ENCODE measurements around the gene CANT1. TPM values are rescaled to one million over a fixed set of nuclear protein-coding genes. Genes with fewer than 3 reads are reported as not detected.
A peak's percentile ranks its signal among the peaks of the same experiment; 100 is the strongest.

The CANT1 gene
- polyA plus RNA-seq, 2 donors, result 24.1 to 24.5 TPM

DNA sequence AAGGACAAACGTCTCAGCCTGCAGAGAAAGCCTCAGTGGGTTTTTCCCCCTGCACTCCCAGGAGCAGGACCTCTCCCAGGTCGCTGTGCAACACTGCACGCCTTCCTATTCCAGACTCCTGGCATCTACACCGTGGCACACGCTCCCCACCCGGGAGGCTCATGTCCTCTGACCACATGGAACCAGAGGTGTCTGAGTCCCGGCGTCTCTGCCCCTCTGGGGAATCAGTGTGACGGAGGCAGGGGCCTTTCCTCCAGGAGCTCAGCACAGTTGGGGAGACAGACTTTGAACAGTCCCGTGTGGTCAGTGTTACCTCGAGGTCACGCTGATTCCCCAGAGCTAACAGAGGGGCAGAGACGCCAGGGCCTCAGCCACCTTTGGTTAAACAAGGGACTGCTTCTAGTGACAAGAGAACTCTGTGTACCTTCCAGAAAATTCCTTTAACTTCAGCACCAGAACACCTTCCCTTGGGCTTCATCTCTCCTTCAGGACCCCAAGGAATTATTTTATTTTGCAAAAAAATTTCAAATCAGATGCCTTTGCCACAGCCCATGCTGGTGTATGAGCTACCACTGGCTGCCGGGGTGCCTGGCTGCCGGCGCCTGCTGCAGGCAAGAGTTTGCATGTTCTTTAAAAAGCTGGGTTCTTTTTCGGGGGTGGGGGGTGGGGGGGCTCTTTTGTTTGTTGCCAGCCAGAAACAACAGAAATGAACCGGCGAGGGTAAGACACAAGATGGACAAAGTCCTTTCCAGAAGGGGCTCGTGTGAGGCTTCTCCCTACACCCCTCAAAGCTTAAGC is 6.6 kb downstream of the CANT1 start:
- H3K27me3 ChIP-seq (ENCODE audit: control insufficient read depth in 1 of 2, insufficient read depth in 2 of 2, low read length in 2 of 2), result no peaks in the 10 kb centered on the region
- H3K9me3 ChIP-seq (ENCODE audit: control insufficient read depth in 2 of 2, insufficient read depth in 1 of 2, low read depth in 1 of 2, low read length in 1 of 2), result no peaks in the 10 kb centered on the region
- peaks cover 9 to 26% of the 10 kb centered on the region in 2 donors for H3K4me1 ChIP-seq (ENCODE audit: control insufficient read depth in 2 of 2, insufficient read depth in 2 of 2, low read length in 1 of 2)
- WGBS, 2 donors, result 75 to 83% methylated on average over 20 of the region's 20 CpGs
- no peak overlapping the region for H3K27ac ChIP-seq (ENCODE audit: low read depth in 2 of 2, low read length in 1 of 2)
- H3K4me3 ChIP-seq (ENCODE audit: low read depth in 1 of 2, low read length in 2 of 2), result peak overlapping the region in 1 of 2 donors; percentile 8
- peaks cover 6 to 21% of the 10 kb centered on the region in 2 donors for H3K36me3 ChIP-seq (ENCODE audit: control insufficient read depth in 2 of 2, insufficient read depth in 2 of 2, low read length in 1 of 2)

DNA sequence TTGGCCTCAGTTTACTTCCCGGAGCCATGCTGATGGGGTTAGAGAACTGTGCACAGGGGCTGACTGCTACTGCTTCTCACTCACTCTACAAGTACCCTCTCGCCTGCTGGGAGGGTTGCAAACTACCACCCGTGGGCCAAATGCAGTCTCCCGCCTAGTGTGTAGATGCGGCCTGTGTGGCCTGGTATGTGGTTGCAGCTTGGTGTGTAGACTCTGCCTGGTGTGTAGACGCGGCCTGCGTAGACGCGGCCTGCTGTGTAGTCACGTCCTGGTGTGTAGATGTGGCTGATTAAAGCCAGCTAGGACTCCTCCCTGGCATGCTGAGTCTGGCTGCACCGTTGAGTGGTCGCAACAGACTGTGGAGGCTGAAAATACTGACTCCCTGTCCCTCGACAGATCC is 7.3 kb downstream of the CANT1 start:
- Histone ChIP-seq H3K36me3 (ENCODE audit: control insufficient read depth in 2 of 2, insufficient read depth in 2 of 2, low read length in 1 of 2) (peaks cover 6 to 26% of the 10 kb centered on the region in 2 donors), H3K4me3 (ENCODE audit: low read depth in 1 of 2, low read length in 2 of 2) (no peak overlapping the region), H3K9me3 (ENCODE audit: control insufficient read depth in 2 of 2, insufficient read depth in 1 of 2, low read depth in 1 of 2, low read length in 1 of 2) (no peaks in the 10 kb centered on the region), H3K27me3 (ENCODE audit: control insufficient read depth in 1 of 2, insufficient read depth in 2 of 2, low read length in 2 of 2) (no peaks in the 10 kb centered on the region), H3K4me1 (ENCODE audit: control insufficient read depth in 2 of 2, insufficient read depth in 2 of 2, low read length in 1 of 2) (peaks cover 6 to 28% of the 10 kb centered on the region in 2 donors), H3K27ac (ENCODE audit: low read depth in 2 of 2, low read length in 1 of 2) (no peak overlapping the region)
- 87 to 93% methylated on average over 14 of the region's 14 CpGs for WGBS, 2 donors

DNA sequence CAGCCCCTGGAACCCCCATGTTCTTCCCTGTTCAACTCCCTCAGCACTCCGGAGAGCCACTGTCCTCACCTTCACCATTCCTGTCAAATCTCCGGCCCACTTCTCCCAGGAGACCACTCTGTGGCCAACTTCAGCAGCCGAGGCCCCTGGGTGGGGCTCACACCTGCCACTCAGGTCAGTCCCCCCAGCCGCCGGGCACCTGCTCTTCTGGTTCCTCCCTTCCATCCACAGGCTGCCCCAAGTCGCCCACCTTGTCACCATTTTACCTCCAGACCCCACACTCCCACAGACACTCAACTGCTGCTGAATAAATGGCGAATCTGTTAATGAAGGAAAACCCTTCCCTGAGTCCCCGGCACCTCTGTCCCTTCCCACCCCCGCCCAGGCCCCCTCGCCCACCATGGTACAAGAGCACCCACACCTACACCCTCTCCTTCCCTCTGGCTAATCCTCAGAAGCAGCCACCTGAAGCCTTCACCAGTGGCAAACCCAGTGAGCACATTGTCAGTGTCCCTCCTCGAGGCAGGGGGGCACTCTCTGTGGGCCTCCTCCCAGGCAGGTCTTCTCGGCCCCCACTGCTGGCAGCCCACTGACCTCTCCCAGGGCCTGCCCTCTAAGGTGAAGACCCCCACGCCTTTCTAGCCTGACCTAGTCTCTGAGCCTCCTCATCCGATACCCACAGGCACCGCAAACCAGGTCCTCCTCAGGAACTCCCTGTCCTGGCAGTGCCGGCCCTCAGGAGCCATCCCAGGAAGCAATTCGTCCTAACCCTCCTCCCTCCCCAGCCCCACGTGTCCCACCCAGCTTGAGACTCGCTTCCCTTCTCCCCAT is 8.2 kb downstream of the CANT1 start:
- Histone ChIP-seq H3K4me1 (ENCODE audit: control insufficient read depth in 2 of 2, insufficient read depth in 2 of 2, low read length in 1 of 2) (peaks cover 6 to 27% of the 10 kb centered on the region in 2 donors), H3K4me3 (ENCODE audit: low read depth in 1 of 2, low read length in 2 of 2) (no peak overlapping the region), H3K36me3 (ENCODE audit: control insufficient read depth in 2 of 2, insufficient read depth in 2 of 2, low read length in 1 of 2) (peaks cover 6 to 32% of the 10 kb centered on the region in 2 donors), H3K9me3 (ENCODE audit: control insufficient read depth in 2 of 2, insufficient read depth in 1 of 2, low read depth in 1 of 2, low read length in 1 of 2) (no peaks in the 10 kb centered on the region), H3K27ac (ENCODE audit: low read depth in 2 of 2, low read length in 1 of 2) (no peak overlapping the region), H3K27me3 (ENCODE audit: control insufficient read depth in 1 of 2, insufficient read depth in 2 of 2, low read length in 2 of 2) (no peaks in the 10 kb centered on the region)
- 87% methylated on average over 19 of the region's 19 CpGs for WGBS, 2 donors

DNA sequence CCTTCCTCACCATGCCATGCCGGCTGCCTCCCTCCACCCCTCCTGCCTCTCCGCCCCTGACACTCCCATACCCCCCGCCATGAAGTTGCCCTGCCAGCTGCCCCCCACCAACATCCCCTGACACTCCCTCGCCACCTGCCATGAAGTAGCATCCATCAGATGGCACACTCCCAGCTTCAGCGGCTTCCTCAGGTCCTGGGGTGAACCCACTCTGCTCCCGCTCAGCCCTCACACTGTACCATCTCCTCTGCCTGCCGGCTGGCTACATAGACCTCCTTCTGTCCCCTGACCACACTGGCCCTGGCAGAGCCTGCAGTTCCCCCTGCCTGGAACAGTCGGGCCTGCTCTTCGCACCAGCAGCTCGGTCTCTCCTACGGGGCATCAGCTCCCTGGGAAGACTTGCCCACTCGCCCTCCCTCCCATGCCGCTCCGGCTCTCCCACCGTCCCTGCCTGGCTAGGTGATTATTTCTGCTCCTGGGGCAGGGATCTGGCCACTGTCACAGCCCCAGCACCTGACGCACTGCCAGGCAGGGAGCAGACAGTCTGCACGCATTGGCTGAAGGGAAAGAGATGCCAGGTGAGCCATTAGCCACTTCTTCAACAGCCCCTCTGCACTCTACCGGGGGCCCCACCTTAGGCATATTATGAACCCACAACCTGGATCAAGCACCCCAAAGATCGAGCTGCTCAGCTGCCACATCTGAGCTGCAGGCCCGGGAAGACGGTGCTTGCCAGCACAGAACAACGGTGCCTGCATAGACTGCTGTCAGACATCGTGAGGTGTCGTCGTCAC is 9.0 kb downstream of the CANT1 start:
- Histone ChIP-seq H3K36me3 (ENCODE audit: control insufficient read depth in 2 of 2, insufficient read depth in 2 of 2, low read length in 1 of 2) (peaks cover 6 to 37% of the 10 kb centered on the region in 2 donors), H3K4me1 (ENCODE audit: control insufficient read depth in 2 of 2, insufficient read depth in 2 of 2, low read length in 1 of 2) (peaks cover 6 to 24% of the 10 kb centered on the region in 2 donors), H3K27me3 (ENCODE audit: control insufficient read depth in 1 of 2, insufficient read depth in 2 of 2, low read length in 2 of 2) (no peaks in the 10 kb centered on the region), H3K4me3 (ENCODE audit: low read depth in 1 of 2, low read length in 2 of 2) (no peak overlapping the region), H3K9me3 (ENCODE audit: control insufficient read depth in 2 of 2, insufficient read depth in 1 of 2, low read depth in 1 of 2, low read length in 1 of 2) (no peaks in the 10 kb centered on the region), H3K27ac (ENCODE audit: low read depth in 2 of 2, low read length in 1 of 2) (no peak overlapping the region)
- 90 to 93% methylated on average over 23 to 25 of the region's 25 CpGs for WGBS, 2 donors

DNA sequence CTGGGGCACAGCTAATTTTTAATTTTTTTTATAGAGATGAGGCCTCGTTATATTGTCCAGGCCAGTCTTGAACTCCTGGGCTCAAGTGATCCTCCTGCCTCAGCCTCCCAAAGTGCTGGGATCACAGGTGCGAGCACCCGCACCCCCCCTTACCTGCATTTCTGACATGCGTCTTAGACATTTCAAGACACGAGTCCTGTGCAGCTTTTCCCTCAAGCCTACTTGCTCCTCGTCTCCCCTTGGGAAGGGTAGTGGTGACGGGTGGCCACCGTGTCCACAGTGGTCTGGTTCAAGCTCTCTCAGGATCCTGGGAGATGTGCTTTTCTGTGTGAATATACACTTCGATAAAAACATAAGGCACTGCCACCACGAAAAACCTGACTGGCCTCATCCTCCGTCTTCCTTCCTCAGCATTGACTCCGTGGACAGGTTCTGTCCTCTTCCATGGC is 9.6 kb downstream of the CANT1 start:
- Histone ChIP-seq H3K4me1 (ENCODE audit: control insufficient read depth in 2 of 2, insufficient read depth in 2 of 2, low read length in 1 of 2) (peaks cover 6 to 21% of the 10 kb centered on the region in 2 donors), H3K9me3 (ENCODE audit: control insufficient read depth in 2 of 2, insufficient read depth in 1 of 2, low read depth in 1 of 2, low read length in 1 of 2) (no peaks in the 10 kb centered on the region), H3K27ac (ENCODE audit: low read depth in 2 of 2, low read length in 1 of 2) (no peak overlapping the region), H3K27me3 (ENCODE audit: control insufficient read depth in 1 of 2, insufficient read depth in 2 of 2, low read length in 2 of 2) (no peaks in the 10 kb centered on the region), H3K36me3 (ENCODE audit: control insufficient read depth in 2 of 2, insufficient read depth in 2 of 2, low read length in 1 of 2) (peaks cover 6 to 40% of the 10 kb centered on the region in 2 donors), H3K4me3 (ENCODE audit: low read depth in 1 of 2, low read length in 2 of 2) (no peak overlapping the region)
- WGBS, 2 donors, result 92 to 95% methylated on average over 12 of the region's 12 CpGs

DNA sequence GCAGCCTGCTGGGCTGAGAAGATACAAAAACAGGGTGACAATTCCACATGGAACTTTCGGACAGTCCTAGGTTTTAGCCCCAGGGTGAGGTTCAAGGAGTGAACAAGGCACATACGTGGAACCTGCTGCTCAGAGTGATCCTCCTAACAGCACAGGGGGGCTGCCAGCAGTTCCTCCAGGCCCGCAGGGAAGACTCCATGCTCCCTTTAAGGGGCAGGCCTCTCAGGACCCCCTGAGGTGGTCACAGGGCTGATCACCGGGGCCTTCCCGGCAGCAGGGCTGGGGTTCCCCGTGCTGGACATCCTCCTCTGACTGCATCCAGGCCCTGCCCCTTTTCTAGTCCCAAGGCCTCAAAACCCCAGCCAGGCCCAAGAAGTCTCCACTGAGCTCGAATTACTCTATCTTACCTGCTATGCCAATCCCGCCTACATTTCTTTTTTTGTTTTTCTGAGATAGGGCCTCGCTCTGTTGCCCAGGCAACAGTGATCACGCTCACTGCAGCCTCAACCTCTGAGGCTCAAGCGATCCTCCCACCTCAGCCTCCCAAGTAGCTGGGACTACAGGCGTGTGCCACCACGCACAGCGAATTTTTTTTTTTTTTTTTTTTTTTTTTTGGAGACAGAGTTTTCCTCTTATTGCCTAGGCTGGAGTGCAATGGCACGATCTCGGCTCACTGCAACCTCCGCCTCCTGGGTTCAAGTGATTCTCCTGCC is 10.4 kb downstream of the CANT1 start:
- H3K36me3 ChIP-seq (ENCODE audit: control insufficient read depth in 2 of 2, insufficient read depth in 2 of 2, low read length in 1 of 2), result peaks cover 6 to 46% of the 10 kb centered on the region in 2 donors
- peaks cover 0 to 3% of the 10 kb centered on the region in 2 donors for H3K9me3 ChIP-seq (ENCODE audit: control insufficient read depth in 2 of 2, insufficient read depth in 1 of 2, low read depth in 1 of 2, low read length in 1 of 2)
- peak overlapping the region in 1 of 2 donors; percentile 28 for H3K27ac ChIP-seq (ENCODE audit: low read depth in 2 of 2, low read length in 1 of 2)
- 88 to 96% methylated on average over 17 of the region's 17 CpGs for WGBS, 2 donors
- peaks cover 6 to 21% of the 10 kb centered on the region in 2 donors for H3K4me1 ChIP-seq (ENCODE audit: control insufficient read depth in 2 of 2, insufficient read depth in 2 of 2, low read length in 1 of 2)
- H3K27me3 ChIP-seq (ENCODE audit: control insufficient read depth in 1 of 2, insufficient read depth in 2 of 2, low read length in 2 of 2), result no peaks in the 10 kb centered on the region
- peak overlapping the region in 1 of 2 donors; percentile 21 for H3K4me3 ChIP-seq (ENCODE audit: low read depth in 1 of 2, low read length in 2 of 2)

DNA sequence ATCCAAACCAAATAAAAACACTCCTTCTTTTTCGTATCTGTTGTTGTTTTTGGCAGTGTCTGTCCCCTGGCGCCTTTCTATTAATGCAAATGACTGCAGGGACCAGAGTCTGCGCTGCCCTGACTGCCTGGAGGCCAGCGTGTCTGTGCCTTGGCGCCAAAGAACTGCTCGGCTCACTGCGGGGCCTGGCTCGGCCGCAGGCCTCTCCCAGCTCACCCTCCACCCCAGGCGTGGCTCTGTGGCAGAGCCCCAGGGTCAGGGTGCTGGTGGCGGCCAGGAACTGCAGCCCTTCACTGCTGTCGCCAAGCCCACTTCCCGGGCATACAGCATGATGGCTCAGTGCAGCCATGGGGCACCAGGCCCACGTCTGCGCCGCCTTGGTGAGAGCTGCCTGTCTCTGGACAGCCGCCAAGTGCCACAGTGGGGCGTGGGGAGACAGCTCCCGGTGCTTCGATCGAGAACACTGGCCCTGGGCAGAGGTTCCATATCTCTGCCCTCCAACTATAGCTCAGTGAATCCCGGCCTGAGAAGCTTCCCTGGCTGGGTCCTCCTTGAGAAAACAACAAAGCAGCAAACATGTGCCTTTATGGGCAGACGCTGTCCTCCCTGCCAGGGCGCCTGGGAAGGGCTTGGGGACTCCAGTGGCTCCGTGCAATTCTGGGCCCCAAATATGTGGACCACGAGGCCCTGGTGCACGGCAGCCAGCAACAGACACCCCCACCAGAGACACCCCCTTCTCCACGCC is 11.1 kb downstream of the CANT1 start:
- H3K4me1 ChIP-seq (ENCODE audit: control insufficient read depth in 2 of 2, insufficient read depth in 2 of 2, low read length in 1 of 2), result peaks cover 6 to 21% of the 10 kb centered on the region in 2 donors
- H3K27ac ChIP-seq (ENCODE audit: low read depth in 2 of 2, low read length in 1 of 2), result peak overlapping the region; percentile 28 to 73
- H3K4me3 ChIP-seq (ENCODE audit: low read depth in 1 of 2, low read length in 2 of 2), result peak overlapping the region in 1 of 2 donors; percentile 21
- H3K36me3 ChIP-seq (ENCODE audit: control insufficient read depth in 2 of 2, insufficient read depth in 2 of 2, low read length in 1 of 2), result peaks cover 6 to 53% of the 10 kb centered on the region in 2 donors
- no peaks in the 10 kb centered on the region for H3K27me3 ChIP-seq (ENCODE audit: control insufficient read depth in 1 of 2, insufficient read depth in 2 of 2, low read length in 2 of 2)
- peaks cover 0 to 3% of the 10 kb centered on the region in 2 donors for H3K9me3 ChIP-seq (ENCODE audit: control insufficient read depth in 2 of 2, insufficient read depth in 1 of 2, low read depth in 1 of 2, low read length in 1 of 2)
- WGBS, 2 donors, result 53 to 64% methylated on average over 28 of the region's 28 CpGs

DNA sequence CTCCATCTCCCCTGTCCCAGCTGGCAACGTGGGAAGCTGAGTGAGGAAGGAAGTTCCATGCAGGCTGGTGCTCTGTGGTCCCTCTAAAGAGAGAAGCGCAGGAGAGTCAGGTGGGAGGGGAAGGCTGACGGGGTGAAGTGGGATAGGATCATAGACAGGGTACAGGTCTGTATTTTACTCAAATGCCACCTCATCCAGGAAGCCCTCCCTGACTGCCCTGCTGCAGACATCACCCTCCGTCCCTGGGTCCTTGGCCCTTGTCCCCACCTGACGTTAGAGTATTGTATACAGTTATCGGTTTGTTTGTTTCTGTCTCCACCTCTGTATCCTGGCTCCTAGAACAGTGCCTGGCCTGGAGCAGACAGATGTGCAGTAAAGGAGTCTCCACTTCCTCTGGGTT is 11.7 kb downstream of the CANT1 start:
- Histone ChIP-seq H3K27me3 (ENCODE audit: control insufficient read depth in 1 of 2, insufficient read depth in 2 of 2, low read length in 2 of 2) (no peaks in the 10 kb centered on the region), H3K36me3 (ENCODE audit: control insufficient read depth in 2 of 2, insufficient read depth in 2 of 2, low read length in 1 of 2) (peaks cover 4 to 54% of the 10 kb centered on the region in 2 donors), H3K9me3 (ENCODE audit: control insufficient read depth in 2 of 2, insufficient read depth in 1 of 2, low read depth in 1 of 2, low read length in 1 of 2) (peaks cover 0 to 3% of the 10 kb centered on the region in 2 donors), H3K4me3 (ENCODE audit: low read depth in 1 of 2, low read length in 2 of 2) (peak overlapping the region in 1 of 2 donors; percentile 9), H3K27ac (ENCODE audit: low read depth in 2 of 2, low read length in 1 of 2) (peak overlapping the region; percentile 43 to 73), H3K4me1 (ENCODE audit: control insufficient read depth in 2 of 2, insufficient read depth in 2 of 2, low read length in 1 of 2) (peaks cover 6 to 21% of the 10 kb centered on the region in 2 donors)
- WGBS, 2 donors, result 61 to 68% methylated on average over 6 of the region's 6 CpGs
